Mesothelial cell of epicardium (in vitro differentiated cells): Measurements from ENCODE around the gene SSX2IP. TPM values are rescaled to one million over a fixed set of nuclear protein-coding genes. Genes with fewer than 3 reads are reported as not detected.

Experiments
- DNase-seq, 2 experiments: peaks; one replicate each; pipeline ENCODE4 v3.0.0; 2021; ENCODE audit warnings: low spot score in 2 of 2; ENCODE audit not compliant: unreplicated experiment in 2 of 2
- H3K27ac Mint-ChIP-seq: 2 replicates; pipeline ENCODE4 v1.8.0; 2021; ENCODE audit warnings: mixed read lengths
- H3K27me3 Mint-ChIP-seq: 2 replicates; pipeline ENCODE4 v1.8.0; 2021; ENCODE audit warnings: low read depth, mixed read lengths
- H3K36me3 Mint-ChIP-seq: 2 replicates; pipeline ENCODE4 v1.8.0; 2021; ENCODE audit warnings: mixed read lengths
- H3K4me1 Mint-ChIP-seq: 2 replicates; pipeline ENCODE4 v1.8.0; 2021; ENCODE audit warnings: mixed read lengths
- H3K4me3 Mint-ChIP-seq: 2 replicates; pipeline ENCODE4 v1.8.0; 2021; ENCODE audit warnings: mild to moderate bottlenecking, moderate library complexity, mixed read lengths
- H3K9me3 Mint-ChIP-seq: 2 replicates; pipeline ENCODE4 v1.8.0; 2021; ENCODE audit warnings: mixed read lengths
- total RNA-seq: library from RNA; stranded (reverse); gene quantifications from 3 replicates; pipeline ENCODE4 v1.2.1, GENCODE V29; 2021
- TF ChIP-seq, protein P1 (sequence below): fragments of 200-600 bp; sonication (generic); IDR thresholded peaks from one replicate; pipeline ENCODE4 v1.5.0; 2021; ENCODE audit warnings: antibody characterized with exemption; ENCODE audit not compliant: unreplicated experiment

Gene SSX2IP
- total RNA-seq, 1 donor from 2014 or later: 18.2 TPM

DNA sequence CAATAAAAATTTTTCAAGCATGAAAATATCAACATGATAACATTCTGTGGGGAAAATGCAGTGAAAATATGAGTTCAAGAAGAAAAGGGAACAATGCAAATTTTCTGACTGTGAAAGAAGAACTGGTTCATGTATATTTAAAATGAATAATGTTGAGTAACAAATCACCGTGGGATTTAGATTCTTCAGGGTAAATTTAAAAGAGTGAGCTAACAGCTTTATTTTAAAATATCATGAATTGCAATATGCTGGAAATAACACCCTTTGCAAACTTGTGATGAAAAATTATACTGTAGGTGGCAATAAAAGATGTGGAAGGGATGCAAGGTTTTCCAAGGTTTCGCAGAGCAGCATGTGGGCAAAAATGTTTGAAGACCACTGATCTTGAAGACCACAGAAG, 13.2 kb upstream of the SSX2IP start:
- Mint-ChIP-seq H3K27ac (no peak overlapping the region), H3K9me3 (no peaks in the 10 kb centered on the region), H3K4me3 (no peak overlapping the region), H3K36me3 (no peaks in the 10 kb centered on the region), H3K4me1 (peaks cover 28% of the 10 kb centered on the region), H3K27me3 (no peaks in the 10 kb centered on the region)
- no peak for DNase-seq
- TF ChIP-seq, protein P1, sequence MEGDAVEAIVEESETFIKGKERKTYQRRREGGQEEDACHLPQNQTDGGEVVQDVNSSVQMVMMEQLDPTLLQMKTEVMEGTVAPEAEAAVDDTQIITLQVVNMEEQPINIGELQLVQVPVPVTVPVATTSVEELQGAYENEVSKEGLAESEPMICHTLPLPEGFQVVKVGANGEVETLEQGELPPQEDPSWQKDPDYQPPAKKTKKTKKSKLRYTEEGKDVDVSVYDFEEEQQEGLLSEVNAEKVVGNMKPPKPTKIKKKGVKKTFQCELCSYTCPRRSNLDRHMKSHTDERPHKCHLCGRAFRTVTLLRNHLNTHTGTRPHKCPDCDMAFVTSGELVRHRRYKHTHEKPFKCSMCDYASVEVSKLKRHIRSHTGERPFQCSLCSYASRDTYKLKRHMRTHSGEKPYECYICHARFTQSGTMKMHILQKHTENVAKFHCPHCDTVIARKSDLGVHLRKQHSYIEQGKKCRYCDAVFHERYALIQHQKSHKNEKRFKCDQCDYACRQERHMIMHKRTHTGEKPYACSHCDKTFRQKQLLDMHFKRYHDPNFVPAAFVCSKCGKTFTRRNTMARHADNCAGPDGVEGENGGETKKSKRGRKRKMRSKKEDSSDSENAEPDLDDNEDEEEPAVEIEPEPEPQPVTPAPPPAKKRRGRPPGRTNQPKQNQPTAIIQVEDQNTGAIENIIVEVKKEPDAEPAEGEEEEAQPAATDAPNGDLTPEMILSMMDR: no peak

- Mint-ChIP-seq H3K4me1 (peaks cover 39% of the 10 kb centered on the region), H3K36me3 (no peaks in the 10 kb centered on the region), H3K27me3 (no peaks in the 10 kb centered on the region), H3K27ac (no peak overlapping the region), H3K9me3 (no peaks in the 10 kb centered on the region), H3K4me3 (no peak overlapping the region)
- no peak for DNase-seq
- TF ChIP-seq, protein P1: no peak
Observed at GRCh38 chr1:84702143-84702542, 11.9 kb upstream of the SSX2IP start.

DNA sequence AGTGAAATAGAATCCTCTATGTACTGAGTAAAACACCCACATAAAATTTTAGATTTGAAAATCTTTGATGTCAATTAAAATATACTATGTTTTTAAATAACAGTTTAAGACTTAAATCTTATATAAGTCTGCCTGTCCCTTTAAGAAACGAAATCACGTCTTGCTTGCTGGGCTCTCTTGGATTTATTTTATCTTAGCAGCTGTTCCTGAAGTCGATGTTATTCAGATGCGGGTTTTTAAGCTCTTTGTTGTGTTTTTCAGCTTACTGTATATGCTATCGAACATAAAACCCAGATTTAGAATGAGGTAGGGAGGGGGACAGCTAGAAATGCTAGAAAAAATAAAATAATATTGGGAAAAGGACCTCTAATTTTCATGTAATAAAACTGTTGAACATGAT, 11.1 kb upstream of the SSX2IP start:
- Mint-ChIP-seq H3K9me3 (no peaks in the 10 kb centered on the region), H3K4me3 (peak overlapping the region; percentile 20), H3K27ac (peak overlapping the region; percentile 47), H3K4me1 (peaks cover 39% of the 10 kb centered on the region), H3K36me3 (no peaks in the 10 kb centered on the region), H3K27me3 (no peaks in the 10 kb centered on the region)
- TF ChIP-seq, protein P1: no peak
- no peak for DNase-seq

DNA sequence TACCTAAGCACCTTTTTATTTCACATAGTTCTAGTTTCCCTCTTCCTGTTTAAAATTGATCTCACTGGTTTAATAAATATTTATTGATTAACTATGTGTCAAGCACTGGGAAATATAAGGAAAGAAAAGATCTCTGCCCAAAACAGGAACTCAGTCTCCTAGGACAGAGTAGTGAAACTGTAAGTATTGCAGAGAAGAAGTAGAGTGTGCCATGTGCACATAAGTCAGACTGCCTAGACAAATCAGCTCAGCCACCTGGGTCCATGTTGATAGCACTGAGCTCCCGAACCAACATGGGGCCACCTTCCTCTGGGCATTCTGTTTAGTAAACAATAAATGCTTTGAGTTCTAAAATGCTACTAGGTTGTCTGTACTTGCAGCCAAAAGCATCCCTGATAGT, 9.8 kb upstream of the SSX2IP start:
- Mint-ChIP-seq H3K36me3 (no peaks in the 10 kb centered on the region), H3K27me3 (no peaks in the 10 kb centered on the region), H3K27ac (no peak overlapping the region), H3K4me1 (peaks cover 39% of the 10 kb centered on the region), H3K9me3 (no peaks in the 10 kb centered on the region), H3K4me3 (no peak overlapping the region)
- TF ChIP-seq, protein P1: no peak
- DNase-seq: no peak

DNA sequence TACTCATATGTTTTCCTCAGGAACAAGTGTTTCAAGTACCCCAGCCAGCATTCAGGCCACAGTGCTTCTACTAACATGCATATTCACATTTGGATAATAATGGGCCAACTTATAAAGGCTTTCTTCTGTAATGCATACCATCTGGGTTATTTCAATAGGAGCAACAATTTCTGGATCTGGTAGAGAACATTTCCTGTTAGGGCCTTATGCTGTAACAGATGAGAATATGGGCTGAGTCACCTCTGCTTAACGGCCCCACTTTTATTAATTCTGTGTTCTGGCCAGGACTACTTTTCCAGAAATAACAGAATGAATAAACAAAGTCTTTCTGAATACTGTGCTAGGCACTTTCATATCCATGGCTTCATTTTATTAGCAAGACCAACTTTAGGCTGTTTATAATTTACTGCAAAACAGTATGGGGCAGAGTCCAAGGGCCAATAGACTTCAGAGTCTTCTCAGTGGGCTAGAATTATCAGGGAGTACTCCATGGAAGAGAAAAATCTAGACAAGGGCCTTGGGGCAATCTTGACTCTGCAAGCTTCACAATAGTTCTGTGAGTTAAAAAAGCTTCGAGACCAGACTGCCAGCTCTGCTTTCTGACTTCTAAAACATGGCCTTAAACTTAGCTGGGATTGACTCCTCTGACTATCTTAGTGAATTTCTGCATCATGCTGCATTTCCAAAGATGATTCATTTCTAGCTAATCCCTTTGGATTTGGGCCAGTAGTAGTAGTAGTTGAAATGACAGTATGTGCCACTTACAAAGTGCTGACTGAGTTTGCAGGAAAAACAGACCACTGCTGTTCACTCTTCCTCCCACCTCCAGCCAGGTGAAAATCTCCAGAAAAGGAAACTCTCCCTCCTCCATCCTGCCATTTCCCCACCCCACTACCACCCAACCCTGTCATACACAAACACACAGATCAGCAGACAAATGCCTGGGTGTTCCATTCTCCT, 8.2 kb upstream of the SSX2IP start:
- Mint-ChIP-seq H3K4me1 (peaks cover 39% of the 10 kb centered on the region), H3K27me3 (no peaks in the 10 kb centered on the region), H3K4me3 (no peak overlapping the region), H3K27ac (peak overlapping the region; percentile 64), H3K9me3 (peaks cover 9% of the 10 kb centered on the region), H3K36me3 (no peaks in the 10 kb centered on the region)
- DNase-seq: no peak
- TF ChIP-seq, protein P1: no peak
